ENCODE measurements around the gene RBFOX1.

The RBFOX1 gene

DNA sequence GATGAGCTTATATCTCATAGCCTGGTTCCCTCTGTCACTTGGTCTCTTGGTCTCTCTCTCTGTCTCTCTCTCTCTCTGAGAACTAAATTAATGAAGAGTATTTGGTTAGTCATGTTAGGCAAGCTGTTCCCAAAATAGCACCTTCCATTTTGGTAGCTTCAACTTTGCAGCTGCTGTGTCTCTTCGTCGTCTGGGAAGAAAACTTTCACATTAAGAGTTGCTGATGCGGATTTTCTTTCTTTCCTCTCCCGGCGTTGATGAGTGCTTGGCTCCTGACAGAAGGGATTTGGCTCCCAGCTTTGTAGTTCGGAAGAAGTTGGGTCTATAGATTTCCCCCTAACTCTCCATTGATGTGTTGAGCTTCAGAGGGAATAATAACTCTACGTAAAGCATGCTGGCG lies at the start of gene RBFOX1:
Gene RBFOX1 (plus strand): TSS at position 235 of the 400 bp plus-strand sequence.
- no peak for DNase-seq (ENCODE audit: low read depth in 2 of 2)

DNA sequence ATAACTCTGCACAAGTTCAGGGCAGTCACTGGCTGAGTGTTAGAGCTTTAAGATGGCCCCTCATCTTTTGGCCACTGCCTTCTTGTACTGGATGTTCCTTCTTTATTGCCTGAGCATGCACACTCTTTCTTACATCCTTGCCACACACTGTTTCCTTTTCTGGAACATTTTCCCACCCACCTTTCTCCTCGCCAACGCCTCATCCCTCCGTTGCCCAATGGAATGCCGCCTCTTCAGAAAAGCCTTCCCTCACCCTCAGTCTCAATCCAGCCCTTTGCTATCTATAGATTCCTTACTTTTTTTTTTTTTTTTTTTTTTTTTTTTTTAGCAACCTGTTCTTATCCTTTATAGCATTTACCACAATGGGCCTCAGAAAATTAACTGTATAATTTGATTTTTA lies 47.9 kb upstream of the RBFOX1 start:
- no peak for DNase-seq (ENCODE audit: low read depth in 2 of 2)

DNA sequence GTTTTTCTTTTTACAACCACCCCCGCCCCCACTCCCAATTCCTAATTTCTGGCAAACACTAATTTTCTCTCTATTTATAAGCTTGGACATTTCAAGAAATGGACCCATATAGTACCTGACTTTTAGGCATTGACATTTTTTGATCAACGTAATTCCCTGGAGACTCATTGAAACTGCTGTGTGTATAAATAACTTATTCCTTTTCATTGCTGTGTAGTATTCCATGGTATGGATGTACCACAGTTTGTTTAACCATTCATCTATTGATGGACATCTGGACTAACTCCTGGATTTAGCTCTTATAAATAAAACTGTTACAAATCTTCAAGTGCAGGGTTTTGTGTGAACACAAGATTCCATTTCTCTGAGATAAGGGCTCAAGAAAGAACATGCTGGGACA lies 47.1 kb upstream of the RBFOX1 start:
- no peak for DNase-seq (ENCODE audit: low read depth in 2 of 2)

DNA sequence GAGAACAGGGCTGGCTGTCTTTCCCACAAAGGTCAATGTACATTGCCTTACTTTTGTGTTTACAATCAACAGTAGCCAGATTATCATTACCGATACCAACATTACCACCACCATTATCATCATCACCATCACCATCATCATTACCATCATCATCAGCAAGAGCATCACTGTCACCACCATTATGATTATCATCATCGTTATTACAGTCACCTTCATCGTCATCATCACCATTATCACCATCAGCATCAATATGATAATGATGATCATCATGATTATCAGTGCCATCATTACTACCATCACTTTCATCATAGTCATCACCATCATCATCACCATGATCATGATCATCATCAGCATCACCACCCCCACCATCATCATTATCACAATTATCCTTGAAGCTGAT lies 43.3 kb upstream of the RBFOX1 start:
- DNase-seq (ENCODE audit: low read depth in 2 of 2) = no peak

DNA sequence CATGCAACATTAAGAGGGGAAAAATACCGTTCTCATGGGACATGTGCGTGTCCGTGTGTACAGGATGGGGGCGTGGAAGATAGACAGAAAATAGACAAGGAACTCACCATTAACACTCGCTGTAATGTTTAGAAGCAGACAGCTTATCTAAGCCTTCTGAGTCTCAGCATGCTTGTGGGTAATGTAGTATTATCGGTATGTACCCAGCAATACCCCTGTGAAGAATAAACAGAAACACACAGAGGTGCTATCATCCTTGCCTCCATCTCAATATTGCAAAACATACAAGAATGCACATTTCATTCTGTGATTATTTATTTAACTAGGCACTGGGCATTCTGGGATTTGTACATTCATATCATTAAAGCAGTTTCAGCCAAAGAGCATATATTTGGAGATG lies 42.0 kb upstream of the RBFOX1 start:
- DNase-seq (ENCODE audit: low read depth in 2 of 2) = no peak

DNA sequence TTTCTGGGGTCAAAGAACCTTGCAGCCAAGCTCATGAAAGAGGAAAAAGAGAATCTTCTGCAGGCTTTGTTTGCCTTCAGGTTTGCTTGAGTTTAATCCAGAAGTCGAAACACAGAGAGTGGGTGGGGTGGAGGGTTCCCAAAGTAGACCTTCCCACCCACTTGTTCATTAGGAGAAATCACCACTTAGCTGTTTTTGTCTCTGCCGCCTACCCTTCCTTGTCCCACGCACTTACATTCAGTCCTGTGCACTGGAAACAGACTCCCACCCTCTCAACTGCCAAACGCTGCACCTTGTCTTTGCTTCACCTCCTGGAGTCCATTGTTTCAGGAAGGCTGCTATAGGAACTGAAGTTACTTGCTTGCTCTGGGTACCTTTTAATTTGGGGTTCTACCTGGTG lies 38.6 kb upstream of the RBFOX1 start:
- DNase-seq (ENCODE audit: low read depth in 2 of 2) = no peak

DNA sequence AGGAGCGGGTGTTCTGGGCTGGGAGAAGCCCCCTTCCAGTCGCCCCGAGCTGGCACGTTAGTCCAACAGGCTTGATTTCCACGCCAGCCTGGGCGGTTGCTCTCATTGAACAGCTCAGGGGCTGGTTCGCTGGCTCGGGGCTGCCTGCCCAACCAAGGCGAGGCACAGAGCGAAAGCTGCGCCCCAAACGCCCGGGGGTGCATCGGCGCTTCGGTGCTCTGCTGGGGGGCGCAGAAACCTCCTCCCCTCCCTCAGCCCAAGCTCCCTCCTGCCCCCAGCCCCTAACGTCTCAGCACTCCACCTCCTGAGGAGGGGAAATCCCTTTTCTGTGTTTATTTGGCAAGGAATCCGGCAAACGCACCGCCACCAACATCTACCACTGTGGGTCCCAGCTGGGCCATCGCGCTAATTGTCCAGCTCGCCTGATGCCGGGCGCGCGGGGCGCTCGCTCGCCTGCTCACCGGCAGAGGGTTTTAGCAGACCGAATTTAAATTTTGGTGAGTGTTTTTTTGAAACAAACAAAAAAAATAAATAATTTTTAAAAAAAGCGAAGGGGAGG lies 29.5 kb upstream of the RBFOX1 start:
- no peak for DNase-seq (ENCODE audit: low read depth in 2 of 2)

DNA sequence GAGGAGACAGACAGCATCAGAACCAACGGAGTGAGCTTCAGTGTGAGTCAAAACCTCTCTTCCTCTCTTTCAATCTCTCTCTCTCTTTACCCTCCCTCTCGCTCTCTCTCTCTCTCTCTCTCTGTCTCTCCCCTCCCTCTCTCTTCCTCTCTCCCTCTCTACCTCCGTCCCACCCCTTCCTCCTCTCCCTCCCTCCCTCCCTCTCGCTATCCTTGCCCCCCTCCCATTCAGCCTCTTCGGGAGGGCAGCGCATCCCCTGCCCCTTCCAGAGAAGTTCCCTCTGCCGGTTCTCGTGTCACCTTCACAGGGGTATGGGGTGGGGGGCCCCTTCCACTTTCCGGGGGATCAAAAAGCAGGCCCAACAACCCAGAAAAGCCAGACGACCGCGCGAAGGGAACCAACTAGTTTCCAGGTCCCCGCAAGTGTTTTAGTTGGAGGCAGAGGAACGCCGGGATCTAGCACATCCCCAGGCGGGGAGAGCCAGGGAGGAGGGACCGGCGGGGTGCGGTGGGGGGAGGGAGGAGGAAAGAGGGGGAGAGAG lies 28.9 kb upstream of the RBFOX1 start:
- DNase-seq (ENCODE audit: low read depth in 2 of 2) = no peak

DNA sequence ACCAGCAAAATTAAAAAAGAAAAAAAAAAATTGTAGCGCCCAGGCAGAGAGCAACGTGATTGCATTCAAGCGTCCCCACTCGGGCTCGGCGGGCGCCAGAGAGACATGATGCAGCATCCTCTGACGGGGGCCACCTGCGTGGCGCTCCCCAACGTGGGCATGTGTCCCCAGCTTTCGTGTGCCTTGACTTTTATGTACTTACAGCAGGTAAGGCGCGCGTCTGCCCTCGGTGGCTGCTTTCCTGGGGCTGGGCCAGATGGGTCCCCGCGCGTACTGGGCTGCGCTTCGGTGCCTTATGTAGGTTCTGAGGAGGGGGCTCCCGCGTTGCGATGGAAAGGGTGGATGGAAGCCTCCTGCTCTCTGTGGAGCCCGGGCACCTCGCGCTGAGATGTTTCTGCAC lies 28.4 kb upstream of the RBFOX1 start:
- DNase-seq (ENCODE audit: low read depth in 2 of 2) = no peak

DNA sequence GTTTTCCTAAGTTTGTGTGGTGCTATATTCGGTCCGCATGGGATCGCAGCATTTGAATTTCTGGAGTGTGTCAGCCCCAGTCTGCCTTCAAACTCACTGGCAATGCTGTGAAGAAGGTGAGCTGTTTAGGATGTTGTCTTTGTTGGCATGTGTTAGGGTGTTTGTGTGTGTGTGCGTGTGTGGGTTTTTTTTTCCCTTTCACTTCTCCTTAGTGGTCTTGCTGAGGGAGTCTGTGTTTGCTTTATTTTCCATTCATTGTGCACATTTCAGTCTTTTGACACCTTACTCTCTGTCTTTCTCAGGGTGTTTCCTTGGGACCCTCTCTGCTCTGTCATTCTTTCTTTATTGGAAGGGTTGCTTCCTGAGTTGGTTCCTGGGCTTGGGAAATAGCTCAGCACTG lies 27.7 kb upstream of the RBFOX1 start:
- DNase-seq (ENCODE audit: low read depth in 2 of 2) = no peak

DNA sequence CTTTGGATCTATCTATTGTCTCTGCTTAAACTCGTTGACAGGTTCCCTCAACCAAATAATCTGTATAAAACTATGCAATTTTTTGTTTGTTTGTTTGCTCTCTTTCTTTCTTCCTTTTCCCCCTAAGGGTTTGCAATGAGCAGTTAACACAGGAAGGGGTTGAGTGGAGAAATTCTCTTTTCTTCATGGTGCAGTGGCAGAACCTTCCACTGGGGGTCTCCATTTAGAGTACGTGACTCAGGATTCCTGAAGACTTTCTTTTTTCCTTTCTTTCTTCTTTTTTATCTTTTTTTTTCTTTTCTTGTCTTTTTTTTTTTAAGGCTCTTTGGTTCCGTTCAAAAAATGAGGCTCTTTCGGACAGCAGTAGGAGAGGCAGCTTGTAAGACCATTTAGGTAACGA lies 19.5 kb upstream of the RBFOX1 start:
- DNase-seq (ENCODE audit: low read depth in 2 of 2) = no peak

DNA sequence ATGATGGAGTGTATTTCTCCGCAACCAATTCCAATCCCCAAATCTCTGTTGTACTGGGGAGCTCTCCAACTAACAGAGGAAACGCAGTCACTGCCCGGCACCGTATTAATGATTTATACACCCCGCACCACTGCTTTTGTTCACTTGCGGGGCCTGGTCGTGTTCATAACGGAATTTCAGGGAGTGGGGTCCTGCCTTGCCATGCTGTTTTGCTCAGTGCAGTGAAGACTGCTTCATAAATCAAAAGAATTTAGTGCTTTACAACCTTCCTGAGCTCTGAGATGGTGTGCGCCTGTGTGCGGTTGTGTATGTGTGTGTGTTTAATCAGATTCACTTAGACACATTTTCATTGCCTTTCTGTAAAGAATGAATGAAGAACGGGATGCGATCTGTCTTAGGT lies 18.5 kb upstream of the RBFOX1 start:
- DNase-seq (ENCODE audit: low read depth in 2 of 2) = no peak

DNA sequence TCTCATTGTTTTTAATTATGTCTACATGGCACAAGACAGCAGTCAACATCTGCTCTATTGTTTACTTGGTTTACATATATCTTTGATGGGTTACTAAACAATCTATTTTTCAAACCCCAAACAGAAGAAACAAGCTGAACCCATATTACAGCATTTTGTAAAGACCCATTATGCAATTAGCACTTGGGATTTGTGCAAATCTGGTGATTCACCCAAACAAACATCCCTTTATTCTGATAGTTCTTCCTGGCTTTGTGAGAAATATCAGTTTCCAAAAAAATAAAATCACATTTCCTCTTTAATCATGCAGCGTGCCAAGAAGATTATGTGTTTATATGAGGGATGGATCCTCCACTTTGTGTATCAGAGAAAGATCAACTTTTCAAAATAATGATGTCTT lies 16.8 kb upstream of the RBFOX1 start:
- no peak for DNase-seq (ENCODE audit: low read depth in 2 of 2)

DNA sequence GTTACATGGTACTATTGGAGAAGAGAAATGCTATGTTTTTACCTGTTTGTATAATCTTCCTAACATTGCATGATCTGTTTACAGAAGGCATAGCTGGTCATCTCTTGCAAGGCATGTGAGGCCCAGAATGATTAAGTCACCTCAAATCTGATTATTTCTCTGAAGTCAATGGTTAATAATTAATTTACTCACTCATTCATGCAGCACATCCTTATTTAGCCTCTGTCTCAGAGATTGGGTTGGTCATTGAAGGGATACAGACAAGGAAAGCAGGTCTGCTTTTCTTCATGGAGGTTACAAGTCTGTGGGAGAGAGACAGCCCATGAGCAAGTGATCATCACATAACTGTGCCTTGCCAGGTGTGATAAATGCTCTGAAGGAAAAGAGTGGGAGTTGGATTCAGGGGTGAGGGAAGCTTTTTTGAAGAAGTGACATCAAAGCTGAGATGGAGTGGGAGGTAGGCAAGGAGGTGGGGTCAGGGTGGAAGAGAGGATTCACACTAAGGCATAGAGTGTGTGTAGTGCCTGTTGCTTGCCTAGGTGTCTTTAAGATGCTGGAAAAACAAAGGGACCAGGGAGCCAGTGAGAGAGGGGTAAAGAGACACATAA lies 16.3 kb upstream of the RBFOX1 start:
- DNase-seq (ENCODE audit: low read depth in 2 of 2) = no peak

DNA sequence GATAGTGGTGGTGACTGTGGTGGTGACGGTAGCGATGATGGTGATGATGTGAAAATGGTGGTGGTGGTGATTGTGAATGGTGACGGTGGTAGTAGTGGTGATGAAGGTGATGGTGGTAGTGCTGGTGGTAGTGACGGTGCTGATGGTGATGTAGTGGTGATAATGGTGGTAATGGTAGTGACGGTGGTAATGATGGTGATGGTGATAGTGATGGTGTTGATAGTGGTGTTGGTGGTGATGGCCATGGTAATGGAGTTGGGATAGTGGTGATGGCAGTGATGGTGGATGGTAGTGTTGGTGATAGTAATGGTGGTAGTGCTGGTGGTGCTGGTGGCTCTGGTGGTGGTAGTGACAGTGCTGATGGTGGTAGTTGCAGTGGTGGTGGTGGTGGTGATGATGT lies 14.7 kb upstream of the RBFOX1 start:
- no peak for DNase-seq (ENCODE audit: low read depth in 2 of 2)

DNA sequence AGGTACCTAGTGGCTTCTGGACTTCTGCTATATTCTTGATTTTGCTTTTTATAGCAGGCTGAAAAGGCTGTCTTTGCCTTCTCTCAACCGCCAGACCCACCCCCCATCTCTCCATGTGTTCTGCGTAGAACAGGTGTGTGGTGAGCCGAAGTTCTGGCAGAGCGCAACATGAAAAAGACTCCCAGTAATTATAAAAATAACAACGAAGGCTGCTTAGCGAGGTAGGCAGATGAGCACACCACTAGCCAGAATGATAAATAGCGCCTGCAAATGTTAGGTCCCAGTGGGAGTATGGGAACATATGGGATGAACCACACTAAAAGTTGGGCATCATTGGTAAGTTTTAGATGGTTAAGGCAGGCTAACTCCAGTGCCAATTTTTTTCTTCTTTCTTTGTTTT lies 14.0 kb upstream of the RBFOX1 start:
- DNase-seq (ENCODE audit: low read depth in 2 of 2) = no peak

DNA sequence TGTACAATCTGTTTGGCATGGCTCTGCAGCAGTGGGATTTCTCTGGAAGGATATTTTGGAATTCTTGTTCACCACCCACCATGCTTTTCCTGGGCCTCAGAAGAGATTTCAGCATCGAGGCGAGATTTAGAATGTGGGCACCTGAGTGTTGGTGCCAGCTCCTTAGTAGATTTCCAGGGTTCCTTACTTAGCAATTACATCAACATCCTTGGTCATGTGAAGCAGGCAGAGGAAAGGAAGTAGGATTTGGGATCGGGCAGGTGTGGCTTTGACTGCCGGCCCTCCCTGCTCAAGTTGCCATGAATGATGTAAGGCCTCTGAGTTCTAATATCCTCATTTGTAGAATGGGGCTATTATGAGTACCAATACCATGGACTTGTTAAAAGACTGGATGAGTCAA lies 13.1 kb upstream of the RBFOX1 start:
- DNase-seq (ENCODE audit: low read depth in 2 of 2) = no peak

DNA sequence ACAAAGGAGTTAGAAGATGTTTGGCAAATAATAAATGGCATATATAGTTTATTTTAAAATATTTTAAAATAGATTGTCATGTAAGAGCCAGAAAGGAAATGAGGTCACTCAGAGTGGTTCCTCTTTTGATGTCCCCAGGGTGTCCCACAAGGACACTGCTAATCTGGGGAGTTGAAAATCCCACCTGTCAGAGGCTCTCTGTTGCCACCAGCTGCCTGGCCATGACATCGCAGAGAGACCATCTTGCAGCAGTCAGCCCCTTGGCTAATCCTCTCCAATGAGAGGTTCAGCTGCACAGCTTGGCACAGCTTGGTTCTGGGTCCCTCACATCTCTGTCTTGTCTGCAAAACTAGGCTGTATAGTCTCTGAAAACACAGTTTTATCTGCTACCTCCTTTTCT lies 11.0 kb upstream of the RBFOX1 start:
- no peak for DNase-seq (ENCODE audit: low read depth in 2 of 2)

DNA sequence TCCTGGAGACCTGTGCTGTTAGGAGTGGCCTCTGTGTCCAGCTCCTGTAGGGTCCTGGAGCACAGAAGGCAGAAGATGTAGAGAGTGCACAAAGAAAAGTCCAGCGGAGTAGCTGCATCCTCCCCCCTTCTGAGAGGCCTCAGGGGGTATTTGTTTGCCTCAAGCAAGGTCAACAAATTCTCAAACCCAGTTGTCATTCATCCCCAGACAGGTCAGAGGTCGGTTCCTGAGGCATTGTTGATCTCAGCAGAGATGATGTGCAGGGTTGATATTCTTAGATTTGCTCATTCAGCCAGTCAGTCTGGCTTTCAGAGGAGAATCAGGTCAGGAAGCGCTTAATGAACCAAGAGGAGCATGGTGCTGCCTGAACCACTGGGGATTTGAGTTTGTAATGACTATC lies 8.3 kb upstream of the RBFOX1 start:
- DNase-seq (ENCODE audit: low read depth in 2 of 2) = no peak

DNA sequence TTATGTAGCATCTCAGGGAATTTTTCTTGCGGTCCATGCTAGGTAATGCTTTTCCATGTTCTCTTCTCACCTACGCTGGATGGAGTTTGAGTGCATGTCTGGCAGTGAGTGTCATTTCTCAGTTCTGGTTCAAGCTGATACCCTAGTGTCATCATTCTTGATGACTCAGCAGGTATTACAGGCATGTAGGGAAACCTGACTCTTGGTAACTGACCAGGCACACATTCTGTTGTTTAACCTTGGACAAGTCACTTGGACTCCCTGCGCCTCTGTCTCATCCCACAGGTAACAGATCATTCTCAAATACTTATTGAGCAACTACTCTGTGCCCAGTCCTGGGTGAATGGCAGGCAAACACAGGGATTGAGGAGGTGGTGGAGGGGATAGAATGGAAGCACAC lies 6.8 kb upstream of the RBFOX1 start:
- no peak for DNase-seq (ENCODE audit: low read depth in 2 of 2)

DNA sequence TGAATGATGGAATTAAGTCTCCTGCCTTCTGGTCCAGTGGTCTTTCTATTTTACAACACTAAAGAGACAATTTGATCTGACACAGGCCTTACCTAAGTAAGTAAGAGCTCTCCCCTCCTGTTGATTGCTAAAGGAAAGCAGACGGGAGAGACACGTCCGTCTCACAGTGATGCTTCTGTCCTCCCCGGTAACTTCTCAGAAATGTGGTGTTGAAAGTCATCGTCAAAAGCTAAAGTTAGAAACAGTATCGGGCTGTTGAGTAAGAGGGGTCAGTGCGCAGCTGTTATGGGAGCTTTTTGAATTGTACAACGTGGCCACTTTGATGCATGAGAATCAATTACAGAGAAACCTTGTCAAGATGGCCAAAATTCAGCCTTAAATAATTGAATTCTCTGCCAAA lies 1.9 kb upstream of the RBFOX1 start:
- no peak for DNase-seq (ENCODE audit: low read depth in 2 of 2)

DNA sequence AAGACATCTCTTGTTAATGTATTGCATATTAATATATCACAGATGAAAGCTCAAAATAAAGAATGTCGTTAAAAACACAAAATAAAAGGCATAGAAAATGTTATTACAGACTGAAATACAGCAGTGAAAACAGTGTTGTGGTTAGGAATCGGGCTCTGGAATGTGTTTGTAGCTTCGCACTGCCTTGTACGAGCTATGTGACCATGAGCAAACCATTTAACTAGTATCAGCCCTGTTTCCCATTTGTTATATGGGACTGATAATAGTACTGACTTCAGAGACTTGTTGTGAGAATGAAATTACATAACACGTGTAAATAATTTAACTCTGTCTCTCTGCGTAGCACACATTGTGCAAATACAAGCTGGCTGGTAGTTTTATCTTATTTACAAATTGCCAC lies 648 bp upstream of the RBFOX1 start:
- DNase-seq (ENCODE audit: low read depth in 2 of 2) = no peak

DNA sequence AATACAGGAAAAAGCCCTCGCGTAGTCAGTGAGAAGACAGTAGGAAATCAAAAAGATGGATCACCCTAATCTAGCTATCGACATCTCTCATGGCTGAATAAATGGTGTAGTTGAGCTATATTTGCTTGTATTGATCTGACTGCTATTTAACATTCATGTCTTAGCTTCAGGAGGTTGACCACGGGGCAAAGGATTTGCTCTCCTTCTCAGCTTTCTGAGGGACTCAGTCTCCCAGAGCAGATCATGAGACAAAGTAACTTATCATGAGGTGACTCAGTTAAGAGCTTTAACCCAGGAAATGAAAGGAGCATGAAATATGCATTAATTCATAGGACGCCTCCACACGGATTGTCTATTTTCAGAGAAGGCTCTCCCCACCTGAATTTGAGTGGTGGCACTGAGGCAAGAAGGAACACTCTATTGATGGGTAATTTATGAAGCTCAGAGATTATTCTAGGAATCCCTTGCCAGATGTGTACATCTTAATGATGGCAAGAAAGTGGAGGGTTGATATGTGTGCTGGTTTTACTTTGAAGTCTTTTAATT lies 608 bp downstream of the RBFOX1 start:
- no peak for DNase-seq (ENCODE audit: low read depth in 2 of 2)

All from activated CD4-positive, alpha-beta T cell treated with anti-CD3 and anti-CD28 coated beads for 24 hours (primary cell).